Brain microvascular endothelial cell (primary cell): ENCODE measurements around the gene FOSB.
A peak's percentile ranks its signal among the peaks of the same experiment; 100 is the strongest.

Experiments
- DNase-seq: peaks from one replicate; pipeline ENCODE4 v3.0.0-alpha.2; 2020
- H3K27ac ChIP-seq: fragments of 250-450 bp; sonication (Bioruptor Pico); 2 replicates; pipeline ENCODE4 v1.5.1; 2020; ENCODE audit warnings: mild to moderate bottlenecking, moderate library complexity
- H3K27me3 ChIP-seq: fragments of 250-450 bp; sonication (Bioruptor Pico); replicated peaks from 2 replicates; pipeline ENCODE4 v1.5.1; 2020; ENCODE audit warnings: mild to moderate bottlenecking
- H3K36me3 ChIP-seq: fragments of 250-450 bp; sonication (Bioruptor Pico); replicated peaks from 2 replicates; pipeline ENCODE4 v1.5.1; 2020; ENCODE audit warnings: mild to moderate bottlenecking
- H3K4me3 ChIP-seq: 2 replicates; pipeline ENCODE4 v1.5.1; 2011; ENCODE audit warnings: low read depth, mild to moderate bottlenecking, control low read depth, low read length, moderate library complexity
- in situ Hi-C: cut with HindIII; loops from 2 replicates; pipeline ENCODE4 v1.10.0; 2017; ENCODE audit warnings: low sequenced_read_pairs, low pct_ligation_motif_present
- TF ChIP-seq, protein P1 (sequence below): IDR thresholded peaks from 2 replicates; pipeline ENCODE4 v1.5.1; 2011; ENCODE audit warnings: low read depth, mild to moderate bottlenecking, moderate library complexity, low read length, control low read depth, inconsistent platforms; ENCODE audit errors: missing control alignments

FOSB gene

DNA sequence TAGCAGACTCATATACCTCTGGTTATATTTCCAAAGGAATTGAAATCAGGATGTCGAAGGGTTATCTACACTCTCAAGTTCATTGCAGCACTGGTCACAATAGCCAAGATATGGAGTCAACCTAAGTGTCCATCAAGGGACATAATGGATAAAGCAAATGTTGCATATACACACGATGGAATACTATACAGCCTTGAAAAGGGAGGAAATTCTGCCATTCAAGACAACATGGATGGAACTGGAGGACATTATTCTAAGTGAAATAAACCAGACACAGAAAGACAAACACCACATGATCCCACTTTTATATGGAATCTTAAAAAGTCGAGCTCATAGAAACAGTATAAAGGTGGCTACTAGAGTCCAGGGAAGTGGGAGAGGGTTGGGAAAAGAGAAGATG lies 30.5 kb upstream of the FOSB start:
- in situ Hi-C loops: no loop called here
- Histone ChIP-seq H3K4me3 (no peak overlapping the region), H3K36me3 (no peaks in the 10 kb centered on the region), H3K27ac (no peak overlapping the region), H3K27me3 (no peaks in the 10 kb centered on the region)
- no peak for DNase-seq
- TF ChIP-seq, protein P1, sequence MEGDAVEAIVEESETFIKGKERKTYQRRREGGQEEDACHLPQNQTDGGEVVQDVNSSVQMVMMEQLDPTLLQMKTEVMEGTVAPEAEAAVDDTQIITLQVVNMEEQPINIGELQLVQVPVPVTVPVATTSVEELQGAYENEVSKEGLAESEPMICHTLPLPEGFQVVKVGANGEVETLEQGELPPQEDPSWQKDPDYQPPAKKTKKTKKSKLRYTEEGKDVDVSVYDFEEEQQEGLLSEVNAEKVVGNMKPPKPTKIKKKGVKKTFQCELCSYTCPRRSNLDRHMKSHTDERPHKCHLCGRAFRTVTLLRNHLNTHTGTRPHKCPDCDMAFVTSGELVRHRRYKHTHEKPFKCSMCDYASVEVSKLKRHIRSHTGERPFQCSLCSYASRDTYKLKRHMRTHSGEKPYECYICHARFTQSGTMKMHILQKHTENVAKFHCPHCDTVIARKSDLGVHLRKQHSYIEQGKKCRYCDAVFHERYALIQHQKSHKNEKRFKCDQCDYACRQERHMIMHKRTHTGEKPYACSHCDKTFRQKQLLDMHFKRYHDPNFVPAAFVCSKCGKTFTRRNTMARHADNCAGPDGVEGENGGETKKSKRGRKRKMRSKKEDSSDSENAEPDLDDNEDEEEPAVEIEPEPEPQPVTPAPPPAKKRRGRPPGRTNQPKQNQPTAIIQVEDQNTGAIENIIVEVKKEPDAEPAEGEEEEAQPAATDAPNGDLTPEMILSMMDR: no peak

DNA sequence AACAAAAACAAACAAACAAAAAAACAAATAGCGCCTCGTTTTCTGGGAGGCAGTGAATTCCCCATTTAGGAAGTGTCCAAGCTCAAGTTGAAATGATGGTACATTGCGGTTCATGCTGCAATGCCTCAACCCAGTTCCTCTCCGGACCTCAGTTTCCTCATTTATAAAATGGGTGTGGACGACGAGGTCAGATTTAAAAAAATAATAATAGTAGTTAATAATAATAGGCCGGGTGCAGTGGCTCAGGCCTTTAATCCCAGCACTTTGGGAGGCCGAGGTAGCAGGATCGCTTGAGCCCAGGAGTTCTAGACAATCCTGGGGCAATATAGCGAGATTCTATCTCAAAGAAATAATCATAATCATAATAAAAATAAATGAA lies 28.6 kb upstream of the FOSB start:
- Histone ChIP-seq H3K27ac (peak overlapping the region; percentile 91), H3K4me3 (peak overlapping the region; percentile 50), H3K36me3 (no peaks in the 10 kb centered on the region), H3K27me3 (no peaks in the 10 kb centered on the region)
- TF ChIP-seq, protein P1: no peak
- DNase-seq: no peak
- in situ Hi-C loops: no loop called here

DNA sequence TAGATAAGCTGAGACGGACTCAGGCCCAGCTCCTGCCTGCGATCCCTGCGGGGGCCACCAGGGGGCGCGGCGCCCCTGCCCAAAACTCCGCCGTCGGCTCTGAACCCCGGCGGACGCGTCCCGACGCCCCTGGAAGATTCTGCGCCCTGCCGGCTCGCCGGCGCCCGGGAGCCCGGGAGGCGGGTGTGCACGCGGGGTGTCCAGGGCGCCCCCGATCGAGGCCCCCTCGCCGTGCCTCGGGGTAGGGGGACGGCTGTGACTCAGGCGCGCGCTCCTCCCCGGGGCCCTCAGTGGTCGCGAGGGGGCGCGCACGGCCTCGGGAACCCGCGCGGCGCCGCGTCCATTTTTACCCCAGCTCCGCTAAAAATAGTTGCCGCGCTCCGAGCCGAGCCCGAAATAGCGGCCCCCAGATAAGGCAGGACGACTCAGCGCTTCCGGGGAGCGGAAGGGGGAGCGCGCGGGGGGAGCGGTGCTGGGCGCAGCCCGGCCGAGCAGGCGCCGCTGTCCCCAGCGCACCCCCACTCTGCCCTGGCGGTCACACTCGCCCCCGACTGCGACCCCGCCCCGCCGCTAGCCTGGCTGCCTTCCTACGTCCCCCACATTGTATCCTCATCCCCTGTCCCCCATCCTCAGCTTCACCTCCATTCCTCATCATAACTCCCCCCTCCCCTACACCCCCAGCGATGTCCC lies 28.1 kb upstream of the FOSB start:
- DNase-seq: peak; percentile 77
- Histone ChIP-seq H3K36me3 (no peaks in the 10 kb centered on the region), H3K4me3 (peak overlapping the region; percentile 50), H3K27me3 (no peaks in the 10 kb centered on the region), H3K27ac (peak overlapping the region; percentile 91)
- in situ Hi-C loops: no loop called here
- TF ChIP-seq, protein P1: peak; percentile 87

DNA sequence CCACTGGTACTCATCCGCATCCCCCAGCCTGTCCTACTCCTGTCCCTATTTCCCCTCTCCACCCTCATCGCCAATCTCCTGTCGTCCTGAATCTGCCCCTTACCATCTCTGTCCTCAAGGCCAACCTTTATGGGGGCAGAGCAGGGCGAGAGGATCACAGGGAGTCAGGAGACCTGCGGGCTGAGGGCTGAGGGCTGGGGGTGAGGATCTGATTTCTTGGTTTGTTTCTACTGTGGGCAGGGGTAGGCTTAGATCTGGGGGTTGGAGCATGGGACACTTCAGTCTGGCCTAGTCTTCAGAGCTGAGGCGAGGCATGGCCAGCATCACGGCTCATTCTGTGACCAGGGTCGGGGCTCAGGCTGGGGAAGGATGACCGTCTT lies 27.5 kb upstream of the FOSB start:
- Histone ChIP-seq H3K27ac (peak overlapping the region; percentile 91), H3K4me3 (peak overlapping the region; percentile 50), H3K27me3 (no peaks in the 10 kb centered on the region), H3K36me3 (no peaks in the 10 kb centered on the region)
- TF ChIP-seq, protein P1: no peak
- in situ Hi-C loops: no loop called here
- no peak for DNase-seq

DNA sequence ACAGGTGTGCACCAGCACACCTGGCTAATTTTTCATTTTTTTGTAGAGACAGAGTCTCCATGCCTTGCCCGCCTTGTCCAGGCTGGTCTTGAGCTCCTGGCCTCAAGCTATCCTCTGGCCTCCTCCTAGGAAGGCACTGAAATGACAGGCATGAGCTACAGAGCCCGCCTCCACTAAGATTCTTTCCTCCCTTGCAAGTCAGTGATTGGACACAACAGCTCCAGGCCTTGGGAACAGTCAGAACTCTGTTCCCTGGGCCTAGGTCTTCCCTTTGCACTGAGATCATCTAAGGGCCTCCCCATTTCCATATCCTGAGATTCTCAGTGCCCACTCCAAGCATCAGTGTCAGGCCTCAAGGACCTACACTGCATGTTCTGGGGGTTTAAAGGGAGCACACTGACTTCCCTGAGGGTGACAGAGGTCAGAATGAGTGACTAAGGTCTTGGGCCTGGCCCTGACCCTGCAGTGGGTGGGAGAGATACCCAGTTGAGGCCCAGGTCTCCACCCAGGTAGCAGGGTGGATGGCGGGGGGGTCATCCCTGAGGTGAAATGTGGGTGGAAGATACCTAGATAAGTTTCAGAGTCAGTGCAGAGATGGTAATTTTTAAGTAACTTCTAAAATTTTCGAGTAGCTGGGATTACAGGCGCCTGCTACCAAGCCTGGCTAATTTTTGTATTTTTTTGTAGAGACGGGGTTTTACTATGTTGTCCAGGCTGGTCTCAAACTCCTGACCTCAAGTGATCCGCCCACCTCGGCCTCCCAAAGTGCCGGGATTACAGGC lies 26.7 kb upstream of the FOSB start:
- no peaks in the 10 kb centered on the region for H3K27me3 ChIP-seq
- TF ChIP-seq, protein P1: no peak
- no peak overlapping the region for H3K27ac ChIP-seq
- H3K36me3 ChIP-seq: no peaks in the 10 kb centered on the region
- no peak overlapping the region for H3K4me3 ChIP-seq
- in situ Hi-C loops: no loop called here
- DNase-seq: no peak
